GM18511 (cell line): ENCODE data around the gene SMIM5.

Source experiments
- ATAC-seq: cut with Tn5 transposase; IDR thresholded peaks from one replicate; pipeline ENCODE4 v1.9.1; 2021; ENCODE audit warnings: mild to moderate bottlenecking, moderate library complexity; ENCODE audit not compliant: unreplicated experiment

SMIM5 gene

DNA sequence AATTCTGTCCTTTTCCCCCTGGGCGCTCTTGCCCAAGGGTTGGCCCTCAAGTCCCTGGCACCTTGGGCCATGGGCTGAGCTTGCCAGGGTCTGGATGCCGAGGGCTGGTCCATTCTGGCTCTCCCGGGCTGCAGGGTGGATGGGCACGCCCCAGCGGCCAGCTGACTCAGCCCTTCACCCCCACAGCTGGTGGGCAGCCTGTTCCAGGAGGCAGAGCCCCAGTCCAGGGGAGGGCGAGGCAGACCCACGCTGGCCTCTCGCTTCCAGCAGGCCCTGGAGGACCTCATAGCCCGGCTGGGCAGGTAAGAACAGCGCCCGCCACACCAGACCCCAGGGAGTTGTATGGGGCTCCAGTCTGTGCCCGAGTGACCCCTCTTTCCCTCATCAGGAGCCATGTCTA, 30.6 kb upstream of the SMIM5 start:
- no peak for ATAC-seq

- no peak for ATAC-seq
These were observed 30.1 kb upstream of the SMIM5 start for GRCh38 chr17:75603123-75603522.

DNA sequence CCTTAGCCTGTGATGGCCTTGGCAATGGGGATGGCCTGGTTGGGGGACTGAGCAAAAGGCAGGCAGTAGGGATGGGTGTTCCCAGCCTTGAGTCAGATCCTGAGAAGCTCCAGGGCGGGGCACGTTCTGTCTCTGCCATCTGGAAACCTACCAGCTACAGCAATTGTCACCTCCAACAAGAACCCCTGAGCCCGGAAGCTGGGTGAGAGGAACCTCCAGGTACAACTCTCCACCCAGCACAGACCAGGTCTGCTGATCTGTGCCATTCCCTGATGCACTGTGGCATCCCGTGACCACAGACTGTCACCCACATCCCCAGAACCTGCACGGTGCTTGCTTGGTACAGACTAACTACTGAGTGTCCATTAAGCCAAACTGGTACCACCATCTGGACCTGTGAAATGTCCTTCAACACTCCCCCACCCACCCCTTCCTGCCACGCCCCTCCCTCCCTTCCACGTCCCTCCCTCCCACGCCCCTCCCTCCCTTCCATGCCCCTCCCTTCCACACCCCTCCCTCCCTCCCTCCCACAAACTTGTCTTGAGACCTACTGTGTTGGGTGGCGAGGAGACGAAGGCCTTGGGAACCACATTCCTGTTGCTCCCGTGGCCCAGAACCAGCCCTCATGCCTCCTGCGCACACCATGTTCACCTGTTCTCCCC, 29.1 kb upstream of the SMIM5 start:
- no peak for ATAC-seq

DNA sequence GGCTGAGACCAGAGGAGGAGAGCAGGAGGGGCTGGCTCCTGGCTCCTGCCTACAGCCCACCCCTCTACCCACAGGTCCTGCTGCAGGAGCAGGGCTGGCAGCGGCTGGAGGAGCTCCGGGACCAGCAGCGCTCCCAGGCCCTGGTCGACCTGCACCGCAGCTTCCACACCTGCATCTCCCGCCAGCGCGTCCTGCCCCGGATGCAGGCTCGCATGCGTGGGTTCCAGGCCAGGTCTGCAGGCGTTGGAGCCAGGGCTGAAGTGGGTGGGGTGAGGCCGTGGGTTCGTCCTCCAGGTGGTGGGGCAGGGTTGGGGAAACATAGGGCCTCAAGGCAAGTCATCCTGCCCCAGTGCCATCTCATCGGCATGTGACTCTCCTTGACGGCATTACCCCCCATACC, 27.4 kb upstream of the SMIM5 start:
- no peak for ATAC-seq

GRCh38 chr17:75607086-75607485, 26.1 kb upstream of the SMIM5 start:
- ATAC-seq = no peak

DNA sequence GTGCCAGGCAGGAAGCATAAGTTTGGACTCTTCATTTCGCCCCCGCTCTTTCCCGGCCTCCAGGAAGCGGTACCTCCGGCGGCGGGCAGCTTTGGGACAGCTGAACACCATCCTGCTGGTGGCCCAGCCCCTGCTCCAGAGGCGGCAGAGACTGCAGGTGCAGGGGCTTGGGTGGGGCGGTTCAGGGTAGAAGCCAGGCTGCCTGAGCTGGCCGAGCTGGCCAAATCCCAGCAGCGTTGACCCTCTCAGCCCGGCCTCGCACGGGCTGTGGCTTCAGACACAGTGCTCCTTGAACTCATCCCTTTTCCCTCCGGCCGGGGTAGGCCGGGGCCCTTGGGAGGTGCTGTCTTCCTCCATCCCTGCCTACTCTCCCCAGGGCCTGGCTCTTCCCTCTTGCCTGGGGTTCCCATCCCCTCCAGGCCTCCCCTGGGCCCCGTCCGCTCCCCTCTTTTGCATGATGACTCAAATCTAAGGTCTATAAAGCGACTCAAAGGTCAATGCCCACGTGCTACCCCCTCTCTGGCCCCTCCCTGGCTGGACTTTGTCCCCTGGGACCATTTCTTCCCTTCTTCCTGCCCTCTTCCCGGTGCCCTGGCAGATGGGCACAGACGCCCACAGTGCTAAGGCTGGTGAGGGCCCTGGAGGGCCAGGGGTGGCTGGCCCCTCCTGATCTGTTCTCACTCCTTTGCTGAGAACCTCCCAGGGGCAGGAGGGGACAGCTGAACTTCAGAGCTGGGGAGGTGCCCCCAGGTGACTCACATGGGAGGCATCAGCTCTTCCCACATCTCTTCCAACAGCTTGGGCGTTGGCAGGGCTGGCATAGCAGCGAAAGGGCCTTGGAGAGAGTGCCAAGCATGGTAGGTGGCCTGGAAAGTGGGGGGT, 22.9 kb upstream of the SMIM5 start:
- ATAC-seq = no peak

- ATAC-seq = no peak
These were observed 21.3 kb upstream of the SMIM5 start for GRCh38 chr17:75611851-75612429.

DNA sequence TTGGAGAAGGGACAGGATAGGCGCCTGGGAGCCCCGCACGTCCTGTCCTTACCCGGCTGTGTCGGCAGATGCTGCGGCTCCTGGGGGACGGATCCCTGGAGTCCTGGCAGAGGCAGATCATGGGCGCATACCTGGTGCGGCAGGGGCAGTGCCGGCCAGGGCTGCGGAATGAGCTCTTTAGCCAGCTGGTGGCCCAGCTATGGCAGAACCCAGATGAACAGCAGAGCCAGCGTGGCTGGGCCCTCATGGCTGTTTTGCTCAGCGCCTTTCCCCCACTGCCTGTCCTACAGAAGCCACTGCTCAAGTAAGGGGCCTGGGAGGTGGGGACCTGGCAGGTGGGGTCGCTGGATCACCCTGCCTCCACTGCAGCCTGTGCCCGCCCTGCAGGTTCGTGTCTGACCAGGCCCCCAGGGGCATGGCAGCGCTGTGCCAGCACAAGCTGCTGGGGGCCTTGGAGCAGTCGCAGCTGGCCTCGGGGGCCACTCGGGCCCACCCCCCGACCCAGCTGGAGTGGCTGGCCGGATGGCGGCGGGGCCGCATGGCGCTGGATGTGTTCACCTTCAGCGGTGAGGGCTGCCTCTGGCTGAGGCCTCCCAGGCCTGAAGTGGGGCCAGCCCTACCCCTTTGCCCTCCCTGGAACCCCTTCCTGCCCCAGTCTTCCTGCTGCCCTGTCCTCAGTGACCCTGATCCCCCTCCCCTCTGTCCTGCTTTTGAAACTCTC, 20.2 kb upstream of the SMIM5 start:
- no peak for ATAC-seq

GRCh38 chr17:75614006-75614405, 19.2 kb upstream of the SMIM5 start:
- no peak for ATAC-seq

DNA sequence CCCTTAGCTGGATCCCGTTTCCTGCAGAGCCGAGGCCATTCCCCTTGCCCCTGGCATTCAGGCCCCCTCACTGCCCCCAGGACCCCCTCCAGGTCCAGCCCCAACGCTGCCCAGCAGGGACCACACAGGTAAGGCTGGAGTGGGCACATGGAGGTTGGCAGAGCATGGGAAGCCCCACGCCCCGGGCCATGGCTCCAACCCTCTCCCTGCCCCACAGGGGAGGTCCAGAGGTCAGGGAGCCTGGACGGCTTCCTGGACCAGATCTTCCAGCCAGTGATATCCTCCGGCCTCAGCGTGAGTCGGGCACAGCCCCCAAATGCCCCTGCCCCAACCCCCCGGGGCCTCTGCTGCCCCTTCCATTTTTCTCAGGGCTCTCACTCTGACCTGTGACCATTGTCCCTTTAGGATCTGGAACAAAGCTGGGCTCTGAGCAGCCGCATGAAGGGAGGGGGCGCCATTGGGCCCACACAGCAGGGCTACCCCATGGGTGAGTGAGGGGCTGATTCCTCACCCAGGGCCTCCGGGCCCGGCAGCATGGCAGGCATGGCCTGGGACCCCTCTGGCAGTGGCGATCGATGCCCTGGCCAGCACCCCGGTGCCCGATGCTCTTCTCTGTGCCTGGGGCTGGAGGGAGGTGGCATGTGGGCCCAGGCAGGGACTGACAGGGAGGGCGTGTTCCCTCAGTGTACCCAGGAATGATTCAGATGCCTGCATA, 18.5 kb upstream of the SMIM5 start:
- no peak for ATAC-seq

DNA sequence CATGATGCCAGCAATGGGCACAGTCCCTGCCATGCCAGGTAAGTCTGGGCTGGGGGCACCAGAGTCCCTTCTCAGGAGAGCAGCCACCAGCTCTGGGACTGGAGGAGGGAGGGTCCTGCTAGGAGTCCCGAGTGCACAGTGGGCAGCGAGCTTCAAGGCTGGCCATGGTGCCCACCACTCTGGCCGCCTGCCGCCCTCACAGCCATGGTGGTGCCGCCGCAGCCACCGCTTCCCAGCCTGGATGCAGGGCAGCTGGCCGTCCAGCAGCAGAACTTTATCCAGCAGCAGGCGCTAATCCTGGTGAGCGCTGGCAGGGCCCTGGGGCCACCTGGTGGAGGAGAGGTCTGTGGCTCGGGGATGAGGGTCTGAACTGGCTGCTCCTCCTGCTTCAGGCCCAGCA, 17.9 kb upstream of the SMIM5 start:
- ATAC-seq = no peak

- no peak for ATAC-seq
These were observed 16.6 kb upstream of the SMIM5 start for GRCh38 chr17:75616521-75617122.

DNA sequence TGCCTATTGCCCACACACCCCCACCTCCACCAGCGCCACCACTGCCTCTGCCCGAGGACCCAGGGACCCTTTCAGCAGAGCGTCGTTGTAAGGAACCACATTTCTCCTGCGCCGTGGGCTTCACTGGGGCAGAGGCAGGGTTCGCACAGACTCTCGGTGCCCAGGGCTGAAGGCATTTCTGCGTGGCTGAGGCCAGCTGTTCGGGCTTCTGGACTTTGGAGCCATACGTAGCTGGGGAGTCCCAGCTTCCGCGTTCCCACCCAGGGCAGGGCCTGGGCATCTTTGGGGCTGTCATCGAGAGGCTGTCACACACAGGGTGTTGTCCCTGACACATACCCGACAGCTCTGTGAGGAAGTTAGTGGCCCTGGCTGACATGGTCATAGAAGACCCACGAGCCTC, 16.0 kb upstream of the SMIM5 start:
- ATAC-seq = no peak

DNA sequence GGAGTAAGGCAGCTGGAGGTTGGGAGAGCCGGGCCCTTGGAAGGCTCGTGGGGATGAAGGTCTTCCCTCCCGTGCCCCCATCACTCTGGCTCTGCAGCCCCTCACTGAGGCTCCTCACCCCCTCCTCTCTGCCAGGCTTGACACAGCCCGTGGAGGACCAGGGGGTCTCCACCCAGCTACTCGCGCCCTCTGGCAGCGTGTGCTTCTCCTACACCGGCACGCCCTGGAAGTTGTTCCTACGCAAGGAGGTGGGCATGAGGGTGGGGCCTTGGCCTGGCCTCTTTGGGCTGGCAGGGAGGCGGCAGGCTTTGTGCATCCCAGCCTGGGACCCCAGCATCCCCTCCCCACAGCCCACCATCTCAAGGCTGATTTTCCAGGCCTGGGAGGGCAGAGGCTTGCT, 15.6 kb upstream of the SMIM5 start:
- no peak for ATAC-seq

DNA sequence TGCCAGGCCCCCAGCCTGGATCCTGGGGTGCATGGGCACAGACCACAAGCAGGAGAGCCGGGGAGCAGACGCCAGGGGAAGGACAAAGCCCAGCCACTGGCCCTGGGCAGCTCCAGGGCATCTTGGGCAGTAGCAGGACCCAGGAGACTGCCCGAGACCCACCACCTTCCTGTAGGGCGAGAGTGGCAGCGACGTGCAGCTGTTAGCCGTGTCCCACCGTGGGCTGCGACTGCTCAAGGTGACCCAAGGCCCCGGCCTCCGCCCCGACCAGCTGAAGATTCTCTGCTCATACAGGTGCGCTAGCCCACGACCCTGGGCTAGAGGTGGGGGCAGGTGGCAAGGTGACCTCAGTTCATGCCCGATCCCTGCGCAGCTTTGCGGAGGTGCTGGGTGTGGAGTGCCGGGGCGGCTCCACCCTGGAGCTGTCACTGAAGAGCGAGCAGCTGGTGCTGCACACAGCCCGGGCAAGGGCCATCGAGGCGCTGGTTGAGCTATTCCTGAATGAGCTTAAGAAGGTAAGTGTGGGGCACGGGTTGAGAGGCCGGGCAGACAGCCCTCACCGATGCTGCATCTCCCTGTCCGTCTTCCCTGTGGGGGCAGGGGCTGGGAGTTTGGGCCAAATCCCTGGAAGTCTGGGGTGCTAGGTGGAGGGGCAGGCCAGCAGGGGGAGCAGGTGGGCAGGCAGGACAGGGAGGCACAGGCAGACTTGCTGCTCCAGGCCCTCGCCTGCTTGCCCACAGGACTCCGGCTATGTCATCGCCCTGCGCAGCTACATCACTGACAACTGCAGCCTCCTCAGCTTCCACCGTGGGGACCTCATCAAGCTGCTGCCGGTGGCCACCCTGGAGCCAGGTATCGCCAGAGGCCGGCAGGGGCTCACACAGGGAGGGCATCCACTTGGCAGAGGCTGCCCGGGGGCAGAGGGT, 13.5 kb upstream of the SMIM5 start:
- ATAC-seq = no peak

DNA sequence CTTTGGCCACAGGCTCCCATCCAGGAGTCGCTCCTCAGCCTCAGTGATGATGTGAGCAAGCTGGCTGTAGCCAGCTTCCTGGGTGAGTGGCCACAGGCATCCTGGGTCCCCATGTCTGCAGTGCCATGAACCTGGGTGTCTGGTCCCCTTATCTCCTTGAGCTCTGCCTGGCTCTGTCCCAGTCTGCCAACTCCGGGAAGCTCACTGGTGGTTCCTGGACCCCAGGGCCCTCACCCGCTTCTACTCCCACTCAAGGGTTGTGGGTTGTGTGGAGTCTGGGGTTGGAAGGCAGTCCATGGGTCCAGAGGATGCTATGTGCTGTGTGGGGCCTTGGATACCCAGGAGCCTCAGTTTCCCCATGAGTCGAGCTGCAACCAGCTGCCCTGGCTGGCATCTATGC, 11.7 kb upstream of the SMIM5 start:
- ATAC-seq = no peak

DNA sequence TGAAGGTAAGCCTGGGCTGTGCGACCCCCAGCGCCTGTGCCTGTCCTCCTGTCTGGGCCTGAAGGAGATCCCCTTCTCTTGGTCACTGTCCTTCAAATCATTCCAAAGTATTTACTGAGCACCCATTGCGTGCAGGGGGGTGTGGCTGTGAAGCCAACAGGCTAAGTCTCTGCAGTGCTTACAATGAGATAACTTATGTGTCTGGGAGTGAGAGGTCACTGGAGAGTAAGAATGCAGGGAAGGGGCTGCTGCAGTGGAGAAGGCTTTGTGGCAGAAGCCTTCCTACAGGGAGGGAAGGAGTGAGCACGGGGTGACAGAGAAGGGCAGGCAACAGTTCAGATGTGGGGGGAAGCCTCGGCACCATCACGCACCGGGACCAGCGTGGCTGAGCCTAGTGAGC, 11.2 kb upstream of the SMIM5 start:
- no peak for ATAC-seq

- no peak for ATAC-seq
These were observed 10.4 kb upstream of the SMIM5 start for GRCh38 chr17:75622771-75623273.

DNA sequence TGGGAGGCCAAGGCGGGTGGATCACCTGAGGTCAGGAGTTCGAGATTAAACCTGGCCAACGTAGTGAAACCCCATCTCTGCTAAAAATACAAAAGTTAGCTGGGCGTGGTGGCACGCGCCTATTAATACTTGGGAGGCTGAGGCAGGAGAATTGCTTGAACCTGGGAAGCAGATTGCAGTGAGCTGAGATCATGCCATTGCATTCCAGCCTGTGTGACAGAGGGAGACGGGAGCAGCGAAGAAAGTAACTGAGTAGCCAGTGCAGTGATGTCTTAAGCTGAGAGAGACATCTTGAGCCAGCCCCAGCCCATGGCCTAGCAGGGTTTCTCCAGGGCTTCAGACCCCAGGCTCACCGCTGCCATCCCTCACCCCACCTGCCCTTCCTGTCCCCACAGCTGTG, 9.8 kb upstream of the SMIM5 start:
- no peak for ATAC-seq
